HuH-7.5 (cell line): ENCODE results near the gene PLEKHJ1.
"Not testable (repeated sequence)": the region's sequence is repeated elsewhere in the genome, so short reads cannot be mapped to it uniquely, and the experiment has no call there.

Experiments used
- DNase-seq: peaks from one replicate; pipeline ENCODE4 v3.0.0; 2011; ENCODE audit warnings: low spot score

Gene PLEKHJ1

GRCh38 chr19:2219726-2220125 is 16.4 kb downstream of the PLEKHJ1 start:
- no peak for DNase-seq

- DNase-seq, result no peak
Observed at GRCh38 chr19:2217591-2217990, 18.5 kb downstream of the PLEKHJ1 start.

- DNase-seq, result no peak
Observed at GRCh38 chr19:2216361-2217225, 19.5 kb downstream of the PLEKHJ1 start.

- DNase-seq, result no peak
Observed at GRCh38 chr19:2215281-2215751, 20.8 kb downstream of the PLEKHJ1 start.

- no peak for DNase-seq
Observed at GRCh38 chr19:2214251-2214650, 21.9 kb downstream of the PLEKHJ1 start.

GRCh38 chr19:2213799-2214198 is 22.3 kb downstream of the PLEKHJ1 start:
- no peak for DNase-seq

- DNase-seq, result peak; percentile 90
Observed at GRCh38 chr19:2212861-2213711, 23.0 kb downstream of the PLEKHJ1 start.

- no peak for DNase-seq
Observed at GRCh38 chr19:2210987-2211740, 25.0 kb downstream of the PLEKHJ1 start.

- DNase-seq, result no peak
Observed at GRCh38 chr19:2210206-2210605, 25.9 kb downstream of the PLEKHJ1 start.

GRCh38 chr19:2209408-2209807 is 26.7 kb downstream of the PLEKHJ1 start:
- no peak for DNase-seq

- DNase-seq, result no peak
Observed at GRCh38 chr19:2208975-2209374, 27.2 kb downstream of the PLEKHJ1 start.

- peak; percentile 56 for DNase-seq
Observed at GRCh38 chr19:2207991-2208860, 27.9 kb downstream of the PLEKHJ1 start.

GRCh38 chr19:2207008-2207407 is 29.1 kb downstream of the PLEKHJ1 start:
- DNase-seq, result no peak

GRCh38 chr19:2202366-2202765 is 33.8 kb downstream of the PLEKHJ1 start:
- DNase-seq, result no peak

GRCh38 chr19:2201473-2202148 is 34.5 kb downstream of the PLEKHJ1 start:
- no peak for DNase-seq

- DNase-seq, result not testable (repeated sequence)
Observed at GRCh38 chr19:2200624-2201294, 35.4 kb downstream of the PLEKHJ1 start.

GRCh38 chr19:2199861-2200623 is 36.1 kb downstream of the PLEKHJ1 start:
- DNase-seq, result no peak

- DNase-seq, result peak; percentile 65
Observed at GRCh38 chr19:2199215-2199614, 36.9 kb downstream of the PLEKHJ1 start.

- DNase-seq, result no peak
Observed at GRCh38 chr19:2198317-2198716, 37.8 kb downstream of the PLEKHJ1 start.
